Activated CD4-positive, alpha-beta T cell treated with anti-CD3 and anti-CD28 coated beads, Interleukin-2, amount 50 U/mL, for 1 hour (primary cell): ENCODE measurements around the gene CD48.
"Not testable (repeated sequence)": the region's sequence is repeated elsewhere in the genome, so short reads cannot be mapped to it uniquely, and the experiment has no call there.

Experiments used
- DNase-seq: peaks from one replicate; pipeline ENCODE4 v3.0.0-alpha.2; 2020

The CD48 gene

GRCh38 chr1:160672789-160673695 is 38.6 kb downstream of the CD48 start:
- DNase-seq = no peak

GRCh38 chr1:160671603-160672517 is 39.8 kb downstream of the CD48 start:
- no peak for DNase-seq

- no peak for DNase-seq
These were observed 40.9 kb downstream of the CD48 start for GRCh38 chr1:160670701-160671100.

GRCh38 chr1:160669802-160670201 is 41.8 kb downstream of the CD48 start:
- no peak for DNase-seq

- no peak for DNase-seq
These were observed 42.3 kb downstream of the CD48 start for GRCh38 chr1:160669276-160669675.

GRCh38 chr1:160667896-160668295 is 43.7 kb downstream of the CD48 start:
- no peak for DNase-seq

- no peak for DNase-seq
These were observed 45.6 kb downstream of the CD48 start for GRCh38 chr1:160666079-160666442.

- DNase-seq = no peak
These were observed 46.1 kb downstream of the CD48 start for GRCh38 chr1:160665330-160666078.

GRCh38 chr1:160664573-160665051 is 47.0 kb downstream of the CD48 start:
- no peak for DNase-seq

- DNase-seq = no peak
These were observed 48.7 kb downstream of the CD48 start for GRCh38 chr1:160662910-160663309.

GRCh38 chr1:160659566-160659965 is 52.1 kb downstream of the CD48 start:
- DNase-seq = no peak

- DNase-seq = no peak
These were observed 52.8 kb downstream of the CD48 start for GRCh38 chr1:160658814-160659193.

- no peak for DNase-seq
These were observed 53.3 kb downstream of the CD48 start for GRCh38 chr1:160658162-160658813.

GRCh38 chr1:160657250-160657781 is 54.3 kb downstream of the CD48 start:
- DNase-seq = no peak

- DNase-seq = no peak
These were observed 54.9 kb downstream of the CD48 start for GRCh38 chr1:160656737-160657136.

- DNase-seq = no peak
These were observed 58.0 kb downstream of the CD48 start for GRCh38 chr1:160653620-160654016.

- DNase-seq = no peak
These were observed 58.5 kb downstream of the CD48 start for GRCh38 chr1:160652924-160653619.

GRCh38 chr1:160652065-160652641 is 59.5 kb downstream of the CD48 start:
- DNase-seq = not testable (repeated sequence)

GRCh38 chr1:160651433-160652064 is 60.1 kb downstream of the CD48 start:
- DNase-seq = no peak

- DNase-seq = no peak
These were observed 64.3 kb downstream of the CD48 start for GRCh38 chr1:160647329-160647720.
